HCT116 (cell line): ENCODE data around the gene VIPR1. TPM values are rescaled to one million over a fixed set of nuclear protein-coding genes. Genes with fewer than 3 reads are reported as not detected.

Experiments used
- CBX3 ChIP-seq: IDR thresholded peaks from 2 replicates; pipeline ENCODE4 v1.6.1; 2012; ENCODE audit warnings: low read depth
- CTCF ChIP-seq, 3 experiments: fragments of 200-600 bp in 1 of 3; sonication (generic) in 1 of 3; IDR thresholded peaks in 2 of 3; conservative IDR thresholded peaks in 1 of 3; 2 replicates each; pipeline ENCODE4 v1.5.1; 2012 to 2017; ENCODE audit warnings: low read depth in 2 of 3, low read length in 2 of 3, antibody characterized with exemption in 1 of 3, borderline replicate concordance in 1 of 3, control low read depth in 1 of 3, mild to moderate bottlenecking in 1 of 3, mixed read lengths in 1 of 3, mixed run types in 1 of 3, moderate library complexity in 1 of 3; ENCODE audit not compliant: insufficient read depth in 1 of 3
- ELF1 ChIP-seq: IDR thresholded peaks from 2 replicates; pipeline ENCODE4 v1.6.1; 2012; ENCODE audit warnings: low read depth, borderline replicate concordance
- POLR2A ChIP-seq: IDR thresholded peaks from 2 replicates; pipeline ENCODE4 v1.7.0; 2011; ENCODE audit warnings: borderline replicate concordance; ENCODE audit not compliant: insufficient read depth, insufficient read length; ENCODE audit errors: extremely low read depth
- POLR2AphosphoS5 ChIP-seq: IDR thresholded peaks from 2 replicates; pipeline ENCODE4 v1.6.1; 2011; ENCODE audit warnings: mild to moderate bottlenecking, low read depth, low read length, moderate library complexity
- RAD21 ChIP-seq: IDR thresholded peaks from 2 replicates; pipeline ENCODE4 v1.6.1; 2012; ENCODE audit warnings: low read depth, mild to moderate bottlenecking
- SRF ChIP-seq: IDR thresholded peaks from 2 replicates; pipeline ENCODE4 v1.6.1; 2012; ENCODE audit warnings: low read depth
- TCF7L2 ChIP-seq: IDR thresholded peaks from 2 replicates; pipeline ENCODE4 v1.7.0; 2011; ENCODE audit warnings: borderline replicate concordance, inconsistent platforms; ENCODE audit not compliant: insufficient read depth, insufficient read length; ENCODE audit errors: extremely low read depth
- YY1 ChIP-seq: IDR thresholded peaks from 2 replicates; pipeline ENCODE4 v1.6.1; 2011; ENCODE audit warnings: low read length, low read depth, moderate library complexity, mild to moderate bottlenecking; ENCODE audit not compliant: insufficient replicate concordance; ENCODE audit errors: extremely low read depth
- ZBTB33 ChIP-seq: IDR thresholded peaks from 2 replicates; pipeline ENCODE4 v1.6.1; 2011; ENCODE audit warnings: mild to moderate bottlenecking, low read length, moderate library complexity; ENCODE audit not compliant: insufficient replicate concordance; ENCODE audit errors: extremely low read depth
- ZFX ChIP-seq: fragments of 450-650 bp; IDR thresholded peaks from 2 replicates; pipeline ENCODE4 v1.6.1; 2017
- total RNA-seq: library from RNA; stranded (reverse); gene quantifications from one replicate; pipeline ENCODE4 v1.2.1, GENCODE V29; 2021; ENCODE audit not compliant: unreplicated experiment

VIPR1 gene
- total RNA-seq, 1 experiment from 2014 or later = 9.6 TPM

DNA sequence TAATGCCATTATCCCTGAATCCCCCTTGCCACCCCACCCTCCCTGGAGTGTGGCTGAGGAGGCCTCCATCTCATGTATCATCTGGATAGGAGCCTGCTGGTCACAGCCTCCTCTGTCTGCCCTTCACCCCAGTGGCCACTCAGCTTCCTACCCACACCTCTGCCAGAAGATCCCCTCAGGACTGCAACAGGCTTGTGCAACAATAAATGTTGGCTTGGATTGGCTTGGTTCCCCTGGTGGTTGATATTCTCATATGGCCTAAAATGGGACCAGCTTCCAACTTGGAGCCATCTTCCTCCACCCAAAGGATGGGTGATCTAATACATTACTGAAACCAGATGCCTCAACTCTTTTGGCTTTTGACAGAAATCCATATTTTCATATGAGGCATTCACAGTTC lies 34.9 kb downstream of the VIPR1 start (continued):
- TF ChIP-seq CTCF (IDR thresholded peaks at IDR 0.05 in 2 of 3, conservative IDR thresholded peaks at IDR 0.05 in 1 of 3; ENCODE audit: borderline replicate concordance in 1 of 3, insufficient read depth in 1 of 3, low read depth in 2 of 3, low read length in 2 of 3) (no peak; a peak in 1 of 6 replicates), POLR2AphosphoS5 (no peak), ZFX (no peak), ELF1 (no peak), TCF7L2 (no peak), ZBTB33 (no peak), RAD21 (no peak), YY1 (no peak), CBX3 (no peak), POLR2A (no peak), SRF (no peak)
